ENCODE results near the gene ZNF107. TPM values are rescaled to one million over a fixed set of nuclear protein-coding genes. Genes with fewer than 3 reads are reported as not detected.

The ZNF107 gene
- total and polyA plus RNA-seq, 8 donors, result 3.8 to 13.1 (median 11.2) TPM

GRCh38 chr7:64630496-64630895 lies 35.4 kb upstream of the ZNF107 start:
- no peaks in the 10 kb centered on the region for H3K36me3 ChIP-seq
- H3K4me3 ChIP-seq, result no peak overlapping the region
- no peaks in the 10 kb centered on the region for H3K9me3 ChIP-seq
- no peak overlapping the region for H3K27ac ChIP-seq
- DNase-seq, result peak in 1 of 4 donors; percentile 5
- intact Hi-C loops (cut with DNase I), result no loop called here
- H3K4me1 ChIP-seq, result no peaks in the 10 kb centered on the region
- H3K27me3 ChIP-seq, result no peaks in the 10 kb centered on the region
- TF ChIP-seq CTCF (IDR thresholded peaks at IDR 0.05), result peak; percentile 28 to 32
- ATAC-seq, result peak; percentile 57

GRCh38 chr7:64632029-64632428 lies 33.9 kb upstream of the ZNF107 start:
- no peaks in the 10 kb centered on the region for H3K36me3 ChIP-seq
- TF ChIP-seq CTCF (IDR thresholded peaks at IDR 0.05), result no peak
- intact Hi-C loops (cut with DNase I), result no loop called here
- no peaks in the 10 kb centered on the region for H3K27me3 ChIP-seq
- ATAC-seq (no peak), DNase-seq (no peak)
- H3K4me3 ChIP-seq, result no peak overlapping the region
- H3K4me1 ChIP-seq, result no peaks in the 10 kb centered on the region
- no peak overlapping the region for H3K27ac ChIP-seq
- H3K9me3 ChIP-seq, result no peaks in the 10 kb centered on the region

- TF ChIP-seq CTCF (IDR thresholded peaks at IDR 0.05), result no peak
- Histone ChIP-seq H3K4me1 (no peaks in the 10 kb centered on the region), H3K27ac (no peak overlapping the region), H3K4me3 (no peak overlapping the region), H3K27me3 (no peaks in the 10 kb centered on the region), H3K9me3 (no peaks in the 10 kb centered on the region), H3K36me3 (no peaks in the 10 kb centered on the region)
- DNase-seq, result no peak
- ATAC-seq, result no peak
- intact Hi-C loops (cut with DNase I), result no loop called here
These were observed 32.5 kb upstream of the ZNF107 start for GRCh38 chr7:64633401-64633800.

- no peaks in the 10 kb centered on the region for H3K9me3 ChIP-seq
- intact Hi-C loops (cut with DNase I), result no loop called here
- no peak overlapping the region for H3K27ac ChIP-seq
- H3K36me3 ChIP-seq, result no peaks in the 10 kb centered on the region
- DNase-seq (no peak), ATAC-seq (no peak)
- no peak overlapping the region for H3K4me3 ChIP-seq
- H3K27me3 ChIP-seq, result no peaks in the 10 kb centered on the region
- H3K4me1 ChIP-seq, result no peaks in the 10 kb centered on the region
- no peak for TF ChIP-seq CTCF (IDR thresholded peaks at IDR 0.05)
These were observed 31.4 kb upstream of the ZNF107 start for GRCh38 chr7:64634406-64635062.

- no peak for ATAC-seq
- no peak overlapping the region for H3K27ac ChIP-seq
These were observed 29.5 kb upstream of the ZNF107 start for GRCh38 chr7:64636386-64636785.

More at GRCh38 chr7:64636386-64636785, 29.5 kb upstream of the ZNF107 start:
- Histone ChIP-seq H3K27me3 (no peaks in the 10 kb centered on the region), H3K9me3 (peaks cover 0 to under 1% of the 10 kb centered on the region in 2 donors), H3K4me1 (no peaks in the 10 kb centered on the region), H3K36me3 (no peaks in the 10 kb centered on the region), H3K4me3 (no peak overlapping the region)
- no peak for DNase-seq
- intact Hi-C loops (cut with DNase I), result no loop called here
- TF ChIP-seq CTCF (IDR thresholded peaks at IDR 0.05), result no peak
